ENCODE measurements around the gene TIMP3. TPM values are rescaled to one million over a fixed set of nuclear protein-coding genes. Genes with fewer than 3 reads are reported as not detected.
A peak's percentile ranks its signal among the peaks of the same experiment; 100 is the strongest.

Gene TIMP3
- total RNA-seq, 4 donors from 2014 or later, result 300 to 1,106 (median 939) TPM

DNA sequence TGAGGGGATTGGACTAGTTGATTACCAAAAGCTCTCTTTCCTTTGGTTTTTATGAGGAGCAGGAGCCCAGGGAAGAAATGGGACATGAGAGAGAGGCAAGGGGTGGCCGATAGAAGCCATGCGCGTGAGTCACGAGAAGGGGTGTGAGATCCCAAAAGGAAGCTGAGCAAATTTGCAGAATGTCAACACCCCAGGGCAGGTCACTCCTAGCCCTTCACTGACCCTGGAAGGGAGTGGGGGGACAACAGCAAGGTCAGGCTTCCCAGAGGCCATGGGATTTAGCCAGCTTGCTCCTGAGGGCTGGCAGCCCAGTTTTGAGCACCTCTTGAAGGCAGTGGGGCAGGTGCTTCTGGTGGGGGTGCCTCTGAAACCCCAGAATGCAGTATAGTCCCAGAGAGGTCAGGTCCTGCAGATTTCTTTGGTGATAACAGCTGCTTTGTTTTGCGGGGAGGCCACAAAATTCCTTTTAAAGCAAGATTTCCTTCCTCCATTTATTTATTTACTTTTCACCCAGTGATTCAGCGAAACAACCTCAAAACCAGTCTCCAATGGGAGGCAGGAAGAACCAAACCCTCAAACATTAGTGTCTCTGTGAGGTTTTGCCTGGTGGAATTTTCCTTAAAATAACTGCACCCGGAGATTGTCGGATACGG is 40.1 kb upstream of the TIMP3 start:
- Histone ChIP-seq H3K4me3 (no peak overlapping the region), H3K27me3 (no peaks in the 10 kb centered on the region), H3K36me3 (no peaks in the 10 kb centered on the region), H3K4me1 (peaks cover 0 to 36% (median 22%) of the 10 kb centered on the region in 4 donors), H3K9me3 (peaks cover 0 to 4% (median 0%) of the 10 kb centered on the region in 4 donors), H3K27ac (peak overlapping the region in 2 of 4 donors; percentile 2 to 77)
- DNase-seq (ENCODE audit: low spot score in 2 of 2), result no peak
- WGBS, 2 donors, result 52 to 61% methylated on average over 9 of the region's 9 CpGs
- TF ChIP-seq POLR2A (IDR thresholded peaks at IDR 0.05) (no peak), EP300 (IDR thresholded peaks at IDR 0.05) (no peak)
- TF ChIP-seq, protein P1, sequence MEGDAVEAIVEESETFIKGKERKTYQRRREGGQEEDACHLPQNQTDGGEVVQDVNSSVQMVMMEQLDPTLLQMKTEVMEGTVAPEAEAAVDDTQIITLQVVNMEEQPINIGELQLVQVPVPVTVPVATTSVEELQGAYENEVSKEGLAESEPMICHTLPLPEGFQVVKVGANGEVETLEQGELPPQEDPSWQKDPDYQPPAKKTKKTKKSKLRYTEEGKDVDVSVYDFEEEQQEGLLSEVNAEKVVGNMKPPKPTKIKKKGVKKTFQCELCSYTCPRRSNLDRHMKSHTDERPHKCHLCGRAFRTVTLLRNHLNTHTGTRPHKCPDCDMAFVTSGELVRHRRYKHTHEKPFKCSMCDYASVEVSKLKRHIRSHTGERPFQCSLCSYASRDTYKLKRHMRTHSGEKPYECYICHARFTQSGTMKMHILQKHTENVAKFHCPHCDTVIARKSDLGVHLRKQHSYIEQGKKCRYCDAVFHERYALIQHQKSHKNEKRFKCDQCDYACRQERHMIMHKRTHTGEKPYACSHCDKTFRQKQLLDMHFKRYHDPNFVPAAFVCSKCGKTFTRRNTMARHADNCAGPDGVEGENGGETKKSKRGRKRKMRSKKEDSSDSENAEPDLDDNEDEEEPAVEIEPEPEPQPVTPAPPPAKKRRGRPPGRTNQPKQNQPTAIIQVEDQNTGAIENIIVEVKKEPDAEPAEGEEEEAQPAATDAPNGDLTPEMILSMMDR (IDR thresholded peaks at IDR 0.05), result no peak

DNA sequence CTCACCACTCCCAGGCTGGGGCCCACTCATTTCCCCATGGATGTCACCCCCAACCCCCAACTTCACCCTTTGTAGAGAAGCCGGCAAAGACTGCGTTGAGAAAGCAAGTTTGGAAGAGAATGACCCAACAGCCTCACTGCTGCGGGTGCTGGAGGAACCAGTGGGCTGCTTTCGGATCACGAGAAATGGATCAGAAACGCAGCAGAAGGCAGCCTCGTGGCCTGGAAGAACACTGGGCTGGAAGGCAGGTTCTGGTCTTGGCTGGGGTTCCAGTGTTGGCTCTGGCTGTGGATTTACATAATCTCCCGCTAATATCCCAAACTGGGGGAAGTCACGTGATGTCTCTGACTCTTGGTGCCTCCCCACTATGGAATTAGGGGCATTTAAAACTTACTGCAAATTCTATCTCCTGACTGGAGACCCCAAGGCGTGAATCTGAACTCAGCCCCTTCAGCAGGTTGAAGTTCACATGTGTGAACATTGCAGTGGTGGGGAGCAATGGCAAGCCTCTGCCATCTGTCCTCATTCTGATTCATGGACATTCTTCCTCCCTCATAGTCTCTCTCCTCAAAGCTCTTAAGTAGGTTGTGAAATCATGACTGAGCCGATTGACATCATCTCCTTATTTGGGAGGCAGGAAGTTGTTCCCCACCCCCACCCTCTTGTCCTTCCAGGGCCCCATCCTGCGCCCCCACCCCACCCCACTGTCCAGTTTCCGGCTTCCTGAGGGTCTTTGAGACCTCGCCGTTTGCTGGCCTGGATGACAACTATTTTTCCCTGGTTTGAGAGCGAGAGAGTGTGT is 37.0 kb upstream of the TIMP3 start:
- H3K4me3 ChIP-seq, result no peak overlapping the region
- H3K4me1 ChIP-seq, result peaks cover 0 to 36% (median 22%) of the 10 kb centered on the region in 4 donors
- 31 to 35% methylated on average over 16 of the region's 16 CpGs for WGBS, 2 donors
- TF ChIP-seq POLR2A (IDR thresholded peaks at IDR 0.05) (peak in 1 of 2 donors; percentile 12), EP300 (IDR thresholded peaks at IDR 0.05) (peak in 1 of 2 donors; percentile 79)
- TF ChIP-seq, protein P1 (IDR thresholded peaks at IDR 0.05), result no peak
- peak; percentile 45 to 66 for DNase-seq (ENCODE audit: low spot score in 2 of 2)
- H3K27me3 ChIP-seq, result no peaks in the 10 kb centered on the region
- peak overlapping the region; percentile 59 to 88 (median 72) for H3K27ac ChIP-seq
- H3K9me3 ChIP-seq, result peaks cover 0 to 25% (median 3%) of the 10 kb centered on the region in 4 donors
- H3K36me3 ChIP-seq, result no peaks in the 10 kb centered on the region

DNA sequence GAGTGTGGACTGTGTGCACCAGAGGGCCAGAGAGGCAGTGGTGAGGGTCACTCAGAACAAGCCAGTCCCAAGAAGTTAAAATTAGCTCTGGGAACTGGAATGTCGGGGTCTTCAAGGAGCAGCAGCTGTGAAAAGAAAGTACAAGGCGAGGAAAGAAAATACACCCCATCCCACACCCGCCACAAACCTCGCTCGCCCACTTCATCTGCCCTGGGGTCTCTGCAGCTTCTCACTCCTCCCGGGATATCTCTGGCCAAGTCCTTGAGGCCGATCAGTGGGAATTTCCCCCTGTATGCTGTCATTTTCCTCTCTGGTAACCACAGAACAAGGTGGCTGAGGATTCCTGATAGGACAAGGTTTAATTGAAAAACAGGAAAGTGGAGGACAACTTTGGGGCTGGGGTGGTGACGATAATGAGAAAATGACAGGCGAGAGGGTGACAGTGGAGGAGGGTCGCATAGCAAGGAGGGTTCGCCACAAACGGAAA is 36.3 kb upstream of the TIMP3 start:
- Histone ChIP-seq H3K9me3 (peaks cover 0 to 25% (median 3%) of the 10 kb centered on the region in 4 donors), H3K4me3 (no peak overlapping the region), H3K4me1 (peaks cover 0 to 34% (median 21%) of the 10 kb centered on the region in 4 donors), H3K27ac (peak overlapping the region; percentile 59 to 88 (median 72)), H3K27me3 (no peaks in the 10 kb centered on the region), H3K36me3 (no peaks in the 10 kb centered on the region)
- WGBS, 2 donors, result 37 to 43% methylated on average over 12 of the region's 12 CpGs
- DNase-seq (ENCODE audit: low spot score in 2 of 2), result no peak
- TF ChIP-seq POLR2A (IDR thresholded peaks at IDR 0.05) (no peak), EP300 (IDR thresholded peaks at IDR 0.05) (no peak)
- TF ChIP-seq, protein P1 (IDR thresholded peaks at IDR 0.05), result no peak

DNA sequence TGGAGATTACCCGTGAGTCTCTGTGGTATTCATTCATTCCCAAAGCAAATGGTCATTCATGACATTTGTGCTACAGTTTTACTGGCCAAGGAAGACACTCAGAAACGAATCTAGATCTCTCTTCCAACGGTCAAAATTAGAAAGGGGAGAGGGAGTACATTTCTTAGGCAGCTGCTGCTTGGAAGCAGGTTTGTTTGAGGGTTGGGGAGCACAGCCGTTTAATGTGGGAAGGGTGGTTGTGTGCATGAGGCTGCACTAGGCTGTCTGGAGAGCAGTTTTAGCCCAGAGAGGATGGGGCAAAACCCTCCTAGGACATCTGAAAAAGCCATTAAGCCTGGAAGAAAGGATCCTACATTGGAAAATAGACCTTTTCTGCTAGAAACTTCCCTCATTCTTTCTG is 29.7 kb upstream of the TIMP3 start:
- DNase-seq (ENCODE audit: low spot score in 2 of 2), result no peak
- peaks cover 0 to 8% (median 0%) of the 10 kb centered on the region in 4 donors for H3K4me1 ChIP-seq
- TF ChIP-seq, protein P1 (IDR thresholded peaks at IDR 0.05), result no peak
- TF ChIP-seq EP300 (IDR thresholded peaks at IDR 0.05), result no peak
- no peak for TF ChIP-seq POLR2A (IDR thresholded peaks at IDR 0.05)
- peak overlapping the region in 1 of 4 donors; percentile 29 for H3K27ac ChIP-seq
- no peaks in the 10 kb centered on the region for H3K36me3 ChIP-seq
- H3K27me3 ChIP-seq, result no peaks in the 10 kb centered on the region
- peaks cover 0 to 17% (median 3%) of the 10 kb centered on the region in 4 donors for H3K9me3 ChIP-seq
- WGBS, 2 donors, result 14 to 21% methylated on average over 4 of the region's 4 CpGs
- H3K4me3 ChIP-seq, result no peak overlapping the region

All from tibial nerve (tissue), 4 donors.